Activated CD8-positive, alpha-beta T cell treated with anti-CD3 and anti-CD28 coated beads for 36 hours (primary cell): ENCODE measurements around the gene FAM120B. TPM values are rescaled to one million over a fixed set of nuclear protein-coding genes. Genes with fewer than 3 reads are reported as not detected.
A peak's percentile ranks its signal among the peaks of the same experiment; 100 is the strongest.
"Not testable (repeated sequence)": the region's sequence is repeated elsewhere in the genome, so short reads cannot be mapped to it uniquely, and the experiment has no call there.

ENCODE experiments used
- ATAC-seq: fragments of 200-7000 bp; cut with Tn5 transposase; one replicate; pipeline ENCODE4 v1.10.0; 2021; ENCODE audit warnings: mild to moderate bottlenecking, moderate library complexity
- CTCF ChIA-PET: fragments of 350-600 bp; sonication (Branson Sonifier 250); formaldehyde crosslinking; loops from one replicate; lab custom pipeline; 2021; ENCODE audit warnings: antibody characterized with exemption; lab: Charles Lee
- POLR2A ChIA-PET: fragments of 350-600 bp; sonication (Branson Sonifier 250); formaldehyde crosslinking; loops from one replicate; lab custom pipeline; 2021; ENCODE audit warnings: antibody characterized with exemption; lab: Charles Lee
- DNase-seq: peaks from one replicate; pipeline ENCODE4 v3.0.0-alpha.2; 2020
- H3K27ac Mint-ChIP-seq: one replicate; pipeline ENCODE4 v1.8.0; 2021; ENCODE audit warnings: mild to moderate bottlenecking, mixed read lengths
- H3K27me3 Mint-ChIP-seq: one replicate; pipeline ENCODE4 v1.8.0; 2021; ENCODE audit warnings: mixed read lengths
- H3K36me3 Mint-ChIP-seq: one replicate; pipeline ENCODE4 v1.8.0; 2021; ENCODE audit warnings: low read depth, mixed read lengths
- H3K4me1 Mint-ChIP-seq: one replicate; pipeline ENCODE4 v1.8.0; 2021; ENCODE audit warnings: low read depth, mixed read lengths
- H3K4me3 Mint-ChIP-seq: one replicate; pipeline ENCODE4 v1.8.0; 2021; ENCODE audit warnings: mild to moderate bottlenecking, moderate library complexity, mixed read lengths
- H3K9me3 Mint-ChIP-seq: one replicate; pipeline ENCODE4 v1.8.0; 2021; ENCODE audit warnings: mixed read lengths
- intact Hi-C: fragments of 100-400 bp; cut with micrococcal nuclease; formaldehyde crosslinking; loops from one replicate; pipeline ENCODE4 v1.10.0; 2022
- total RNA-seq, 2 experiments: library from RNA; stranded (reverse); gene quantifications; one replicate each; pipeline ENCODE4 v1.2.3, GENCODE V29; 2021
- TF ChIP-seq, protein P1 (sequence below): fragments of 200-600 bp; IDR thresholded peaks from one replicate; pipeline ENCODE4 v1.8.0; 2022; ENCODE audit warnings: antibody characterized with exemption, mild to moderate bottlenecking

The FAM120B gene
- total RNA-seq, 2 experiments from 2014 or later = 19.0 to 19.5 TPM

DNA sequence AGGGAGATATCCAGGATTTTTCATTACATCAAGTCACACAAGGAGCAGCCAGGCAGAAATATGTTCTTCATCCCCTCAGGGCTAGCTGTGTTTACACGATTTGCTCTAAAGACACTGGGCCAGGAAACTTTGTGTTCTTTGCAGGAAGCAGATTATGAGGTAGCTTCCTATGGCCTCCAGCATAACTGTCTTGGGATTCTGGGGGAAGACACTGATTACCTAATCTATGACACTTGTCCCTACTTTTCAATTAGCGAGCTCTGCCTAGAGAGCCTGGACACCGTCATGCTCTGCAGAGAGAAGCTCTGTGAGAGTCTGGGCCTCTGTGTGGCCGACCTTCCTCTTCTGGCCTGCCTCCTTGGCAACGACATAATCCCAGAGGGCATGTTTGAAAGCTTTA lies 11.2 kb downstream of the FAM120B start:
- intact Hi-C loops = no loop called here
- H3K4me3 Mint-ChIP-seq = no peak overlapping the region
- DNase-seq (no peak), ATAC-seq (no peak)
- peaks cover 35% of the 10 kb centered on the region for H3K36me3 Mint-ChIP-seq
- TF ChIP-seq, protein P1, sequence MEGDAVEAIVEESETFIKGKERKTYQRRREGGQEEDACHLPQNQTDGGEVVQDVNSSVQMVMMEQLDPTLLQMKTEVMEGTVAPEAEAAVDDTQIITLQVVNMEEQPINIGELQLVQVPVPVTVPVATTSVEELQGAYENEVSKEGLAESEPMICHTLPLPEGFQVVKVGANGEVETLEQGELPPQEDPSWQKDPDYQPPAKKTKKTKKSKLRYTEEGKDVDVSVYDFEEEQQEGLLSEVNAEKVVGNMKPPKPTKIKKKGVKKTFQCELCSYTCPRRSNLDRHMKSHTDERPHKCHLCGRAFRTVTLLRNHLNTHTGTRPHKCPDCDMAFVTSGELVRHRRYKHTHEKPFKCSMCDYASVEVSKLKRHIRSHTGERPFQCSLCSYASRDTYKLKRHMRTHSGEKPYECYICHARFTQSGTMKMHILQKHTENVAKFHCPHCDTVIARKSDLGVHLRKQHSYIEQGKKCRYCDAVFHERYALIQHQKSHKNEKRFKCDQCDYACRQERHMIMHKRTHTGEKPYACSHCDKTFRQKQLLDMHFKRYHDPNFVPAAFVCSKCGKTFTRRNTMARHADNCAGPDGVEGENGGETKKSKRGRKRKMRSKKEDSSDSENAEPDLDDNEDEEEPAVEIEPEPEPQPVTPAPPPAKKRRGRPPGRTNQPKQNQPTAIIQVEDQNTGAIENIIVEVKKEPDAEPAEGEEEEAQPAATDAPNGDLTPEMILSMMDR = no peak
- no peaks in the 10 kb centered on the region for H3K9me3 Mint-ChIP-seq
- peaks cover 41% of the 10 kb centered on the region for H3K4me1 Mint-ChIP-seq
- CTCF ChIA-PET = interaction anchor here (1.1 to 1.3 kb wide), 2 partner anchors 10 to 199 kb away, joined by 3 read pairs; no protein-coding TSS in a partner anchor
- no peaks in the 10 kb centered on the region for H3K27me3 Mint-ChIP-seq
- POLR2A ChIA-PET = interaction anchor here (0.7 to 1.1 kb wide), 2 partner anchors 10 to 232 kb away, joined by 3 read pairs; partner anchors contain the start of gene FAM120B
- no peak overlapping the region for H3K27ac Mint-ChIP-seq

DNA sequence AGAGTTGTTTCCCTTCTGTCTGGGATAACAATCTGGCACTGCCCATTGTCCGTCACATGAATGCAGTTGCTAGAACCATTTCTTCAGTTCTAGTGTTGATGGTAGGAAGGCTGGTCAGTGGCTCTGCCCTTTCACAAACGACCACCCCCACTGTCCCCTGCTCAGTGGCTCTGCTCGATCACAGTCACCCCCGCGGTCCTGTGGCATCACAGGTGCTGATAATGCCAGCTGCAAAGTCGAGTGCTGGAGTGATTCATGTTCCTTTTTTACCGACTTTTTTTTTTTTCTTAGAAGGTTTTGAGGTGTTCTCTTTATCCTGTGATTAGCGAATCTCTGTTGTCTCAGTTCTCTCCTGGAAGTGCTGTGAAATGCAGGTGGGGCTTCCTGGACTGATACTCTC lies 22.8 kb downstream of the FAM120B start:
- CTCF ChIA-PET = no interaction called here
- no peak overlapping the region for H3K4me3 Mint-ChIP-seq
- POLR2A ChIA-PET = interaction anchor here (0.7 kb wide), 1 partner anchor 11 kb away, joined by 3 read pairs; no protein-coding TSS in a partner anchor
- peaks cover 41% of the 10 kb centered on the region for H3K36me3 Mint-ChIP-seq
- no peaks in the 10 kb centered on the region for H3K9me3 Mint-ChIP-seq
- H3K27ac Mint-ChIP-seq = no peak overlapping the region
- ATAC-seq (no peak), DNase-seq (no peak)
- intact Hi-C loops = no loop called here
- peaks cover 11% of the 10 kb centered on the region for H3K4me1 Mint-ChIP-seq
- H3K27me3 Mint-ChIP-seq = no peaks in the 10 kb centered on the region
- TF ChIP-seq, protein P1 = no peak

DNA sequence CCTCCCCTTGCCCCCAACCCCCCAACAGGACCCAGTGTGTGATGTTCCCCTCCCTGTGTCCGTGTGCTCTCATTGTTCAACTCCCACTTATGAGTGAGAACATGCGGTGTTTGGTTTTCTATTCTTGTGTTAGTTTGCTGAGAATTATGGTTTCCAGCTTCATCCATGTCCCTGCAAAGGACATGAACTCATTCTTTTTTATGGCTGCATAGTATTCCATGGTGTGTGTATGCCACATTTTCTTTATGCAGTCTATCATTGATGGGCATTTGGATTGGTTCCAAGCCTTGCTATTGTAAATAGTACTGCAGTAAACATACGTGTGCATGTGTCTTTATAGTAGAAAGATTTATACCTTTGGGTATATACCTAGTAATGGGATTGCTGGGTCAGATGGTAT lies 28.6 kb downstream of the FAM120B start:
- not testable (repeated sequence) for ATAC-seq, H3K4me3 Mint-ChIP-seq, H3K9me3 Mint-ChIP-seq

DNA sequence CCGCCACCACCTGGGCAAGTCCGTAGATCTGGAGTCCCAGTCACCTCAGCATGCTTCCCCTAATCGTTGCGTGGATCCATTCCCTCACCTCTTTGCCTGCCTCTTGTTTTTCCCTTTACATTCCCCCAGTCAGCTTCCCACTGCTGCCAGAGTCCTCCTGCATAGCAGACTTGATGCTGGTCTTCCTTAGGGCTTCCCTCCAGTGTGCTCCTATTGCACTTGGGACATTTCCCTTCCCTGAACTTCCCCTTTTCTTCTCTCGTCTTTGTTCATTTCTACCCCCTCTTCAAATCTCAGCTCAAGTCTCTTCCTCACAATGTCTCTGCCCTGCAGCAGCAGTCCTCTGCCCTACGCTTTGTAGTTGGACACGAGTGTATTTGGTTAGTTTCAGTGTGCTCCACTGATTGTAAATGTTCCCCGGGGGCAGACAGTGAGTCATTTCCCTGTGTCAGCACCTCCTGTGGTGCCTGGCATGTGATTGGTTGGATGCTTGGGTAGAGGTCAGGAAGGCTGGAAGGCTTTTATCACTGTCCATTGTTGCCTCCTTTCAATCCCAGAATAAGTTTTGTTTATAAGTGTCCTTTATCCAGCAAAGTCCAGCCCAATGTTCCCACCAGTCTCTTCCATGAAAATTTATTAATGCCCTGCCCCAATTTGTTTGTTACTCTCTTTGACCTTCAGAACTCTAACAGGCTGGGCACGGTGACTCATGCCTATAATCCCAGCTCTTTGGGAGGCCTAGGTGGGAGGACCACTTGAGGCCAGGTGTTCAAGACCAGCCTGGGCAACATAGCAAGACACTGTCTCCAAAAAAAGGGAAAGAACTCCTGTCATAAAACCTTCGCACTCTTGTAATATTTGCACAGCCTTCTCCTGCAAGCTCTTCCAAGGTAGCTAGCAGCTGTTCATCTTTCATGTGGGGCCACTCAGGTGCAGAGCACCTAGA lies 38.3 kb downstream of the FAM120B start:
- CTCF ChIA-PET = interaction anchor here (1.2 kb wide), 1 partner anchor 9 kb away, joined by 3 read pairs; no protein-coding TSS in a partner anchor
- Mint-ChIP-seq H3K27ac (peak overlapping the region; percentile 13), H3K36me3 (peaks cover 31% of the 10 kb centered on the region), H3K4me3 (no peak overlapping the region), H3K27me3 (no peaks in the 10 kb centered on the region), H3K4me1 (peaks cover 31% of the 10 kb centered on the region), H3K9me3 (no peaks in the 10 kb centered on the region)
- TF ChIP-seq, protein P1 = no peak
- POLR2A ChIA-PET = no interaction called here
- DNase-seq (peak; percentile 48), ATAC-seq (peak; percentile 75)
- intact Hi-C loops = no loop called here

More for the DNA sequence above, 28.6 kb downstream of the FAM120B start:
- H3K27me3 Mint-ChIP-seq, CTCF ChIA-PET, POLR2A ChIA-PET, DNase-seq, intact Hi-C loops, H3K27ac Mint-ChIP-seq: not testable (repeated sequence)
- Mint-ChIP-seq H3K36me3 (peaks cover 58% of the 10 kb centered on the region), H3K4me1 (peaks cover 40% of the 10 kb centered on the region)

DNA sequence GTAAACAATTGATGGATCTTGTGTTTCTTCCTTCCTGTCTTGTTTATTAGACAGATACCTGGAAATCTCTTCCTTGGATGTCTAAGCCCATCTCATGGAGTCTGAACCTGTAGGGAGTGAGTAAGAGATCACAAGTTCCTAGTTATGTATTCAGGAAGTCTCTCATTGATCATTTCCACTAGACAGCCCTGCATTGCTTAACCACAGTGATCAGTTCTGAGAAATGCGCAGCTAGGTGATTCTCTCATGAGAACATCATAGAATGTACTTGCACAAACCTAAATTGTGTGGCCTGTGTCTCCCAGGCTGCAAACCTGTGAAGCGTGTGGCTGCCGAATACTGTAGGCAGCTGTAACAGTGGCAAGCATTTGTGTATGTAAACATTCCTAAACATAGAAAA lies 39.1 kb downstream of the FAM120B start:
- ChIA-PET POLR2A (no interaction called here), CTCF (interaction anchor here (1.2 kb wide), 1 partner anchor 10 kb away, joined by 3 read pairs; no protein-coding TSS in a partner anchor)
- Mint-ChIP-seq H3K27me3 (no peaks in the 10 kb centered on the region), H3K27ac (peak overlapping the region; percentile 13), H3K9me3 (no peaks in the 10 kb centered on the region), H3K4me3 (no peak overlapping the region), H3K36me3 (peaks cover 39% of the 10 kb centered on the region), H3K4me1 (peaks cover 31% of the 10 kb centered on the region)
- DNase-seq (peak; percentile 13), ATAC-seq (peak; percentile 52)
- intact Hi-C loops = no loop called here
- TF ChIP-seq, protein P1 = no peak
